PC-9 (cell line): ENCODE data around the gene HLA-DRB5.
"Not testable (repeated sequence)": the region's sequence is repeated elsewhere in the genome, so short reads cannot be mapped to it uniquely, and the experiment has no call there.

Experiments used
- EZH2 ChIP-seq: fragments of 200-600 bp; sonication (generic); IDR thresholded peaks from 2 replicates; pipeline ENCODE4 v1.8.0; 2017; ENCODE audit warnings: antibody characterized with exemption, low read depth
- TF ChIP-seq, protein P1 (sequence below): fragments of 200-600 bp; sonication (generic); conservative IDR thresholded peaks from 2 replicates; pipeline ENCODE4 v1.6.1; 2017; ENCODE audit warnings: mixed run types, antibody characterized with exemption, mild to moderate bottlenecking, moderate library complexity

GRCh38 chr6:32473376-32474348 lies 56.4 kb downstream of the HLA-DRB5 start:
- TF ChIP-seq, protein P1, sequence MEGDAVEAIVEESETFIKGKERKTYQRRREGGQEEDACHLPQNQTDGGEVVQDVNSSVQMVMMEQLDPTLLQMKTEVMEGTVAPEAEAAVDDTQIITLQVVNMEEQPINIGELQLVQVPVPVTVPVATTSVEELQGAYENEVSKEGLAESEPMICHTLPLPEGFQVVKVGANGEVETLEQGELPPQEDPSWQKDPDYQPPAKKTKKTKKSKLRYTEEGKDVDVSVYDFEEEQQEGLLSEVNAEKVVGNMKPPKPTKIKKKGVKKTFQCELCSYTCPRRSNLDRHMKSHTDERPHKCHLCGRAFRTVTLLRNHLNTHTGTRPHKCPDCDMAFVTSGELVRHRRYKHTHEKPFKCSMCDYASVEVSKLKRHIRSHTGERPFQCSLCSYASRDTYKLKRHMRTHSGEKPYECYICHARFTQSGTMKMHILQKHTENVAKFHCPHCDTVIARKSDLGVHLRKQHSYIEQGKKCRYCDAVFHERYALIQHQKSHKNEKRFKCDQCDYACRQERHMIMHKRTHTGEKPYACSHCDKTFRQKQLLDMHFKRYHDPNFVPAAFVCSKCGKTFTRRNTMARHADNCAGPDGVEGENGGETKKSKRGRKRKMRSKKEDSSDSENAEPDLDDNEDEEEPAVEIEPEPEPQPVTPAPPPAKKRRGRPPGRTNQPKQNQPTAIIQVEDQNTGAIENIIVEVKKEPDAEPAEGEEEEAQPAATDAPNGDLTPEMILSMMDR, result not testable (repeated sequence)
- not testable (repeated sequence) for TF ChIP-seq EZH2
